Erythroblast (primary cell): ENCODE measurements around the gene SH3BGRL2.
"Not testable (repeated sequence)": the region's sequence is repeated elsewhere in the genome, so short reads cannot be mapped to it uniquely, and the experiment has no call there.

Experiments
- DNase-seq, 2 experiments: peaks; one replicate each; lab custom pipeline; 2025; lab: John Stamatoyannopoulos, UW
- GATA1 ChIP-seq: IDR thresholded peaks from 2 replicates; pipeline ENCODE4 v1.6.1; 2011; ENCODE audit warnings: low read depth, mild to moderate bottlenecking, control low read depth, low read length, moderate library complexity
- POLR2A ChIP-seq: IDR thresholded peaks from 2 replicates; pipeline ENCODE4 v1.6.1; 2011; ENCODE audit warnings: mild to moderate bottlenecking, low read length

SH3BGRL2 gene

DNA sequence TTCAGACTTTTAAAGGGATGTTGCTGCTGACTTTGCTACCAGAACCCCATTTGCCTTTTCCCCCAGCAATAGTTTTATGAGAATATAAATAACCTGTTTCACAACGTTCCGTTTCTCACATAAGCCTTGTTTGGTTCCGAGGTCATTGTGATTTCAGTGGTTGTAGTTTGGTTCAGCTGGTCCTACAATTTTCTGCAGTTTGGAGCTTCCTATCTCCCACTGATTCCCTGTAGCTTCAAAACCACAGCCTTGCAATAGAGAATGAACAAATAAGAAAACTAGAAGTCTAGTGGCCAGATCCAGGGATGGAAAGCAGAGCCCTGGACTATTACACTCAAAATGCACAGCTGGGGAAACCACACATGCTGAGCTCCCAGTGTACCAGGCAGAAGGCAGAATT is 24.1 kb upstream of the SH3BGRL2 start:
- DNase-seq, result no peak
- TF ChIP-seq POLR2A (no peak), GATA1 (no peak)

DNA sequence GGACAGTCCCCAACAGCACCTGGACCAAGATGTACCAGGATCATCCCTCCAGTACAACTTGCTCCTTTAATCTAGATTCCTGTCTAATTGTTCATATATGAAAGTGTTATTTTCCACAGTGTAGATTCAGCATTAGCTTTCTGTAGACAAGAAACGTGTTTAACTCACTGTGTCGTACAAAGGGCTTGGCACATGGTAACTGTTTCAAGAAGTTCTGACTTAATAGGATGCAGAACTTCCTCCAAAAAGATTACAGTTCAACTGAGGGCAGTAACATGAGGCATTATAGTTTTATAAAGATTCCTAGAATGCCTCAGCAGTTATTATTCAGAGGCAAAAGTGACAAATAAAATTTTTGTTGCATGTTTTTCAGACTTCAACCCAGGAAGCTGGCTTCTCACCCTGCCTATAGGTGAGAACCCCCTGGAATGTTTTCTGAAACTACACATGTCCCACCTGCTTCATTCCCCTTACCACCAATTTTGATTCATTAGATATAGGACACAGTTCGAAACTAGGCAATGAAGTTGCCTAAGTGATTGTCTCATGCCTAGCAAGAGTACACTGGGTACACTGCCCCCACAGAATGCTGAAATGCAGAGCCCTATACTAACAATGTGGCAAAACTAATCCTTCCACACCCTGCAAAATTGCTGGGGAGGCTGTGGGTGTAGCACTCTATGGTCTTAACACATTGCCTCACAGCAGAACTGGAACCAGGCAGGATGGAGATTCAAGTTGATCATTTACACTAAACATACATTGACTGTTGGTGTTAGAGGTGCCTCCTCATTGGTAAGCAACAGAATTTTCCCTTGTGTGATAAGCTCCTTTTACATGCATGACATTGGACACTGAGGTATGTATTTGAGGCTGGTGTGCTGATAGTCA is 22.6 kb upstream of the SH3BGRL2 start:
- TF ChIP-seq POLR2A (no peak), GATA1 (no peak)
- no peak for DNase-seq

DNA sequence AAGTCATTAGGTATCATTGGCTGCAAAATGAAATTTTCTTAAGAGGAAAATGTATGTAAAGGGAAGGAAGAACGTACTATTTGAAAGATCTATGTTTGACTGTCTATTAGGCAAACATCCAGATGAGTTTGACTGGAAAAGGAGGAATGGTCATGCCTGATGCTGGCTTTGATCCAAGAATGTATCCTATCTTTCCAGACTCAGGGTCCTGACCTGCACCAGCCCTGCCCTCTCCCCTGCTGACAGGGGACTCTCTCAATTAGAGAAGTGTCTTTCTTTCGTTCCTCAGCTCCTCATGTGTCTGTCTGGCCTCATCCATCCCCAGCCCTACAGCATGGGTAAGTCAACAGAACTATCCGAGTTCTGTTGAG is 21.9 kb upstream of the SH3BGRL2 start:
- DNase-seq, result no peak

DNA sequence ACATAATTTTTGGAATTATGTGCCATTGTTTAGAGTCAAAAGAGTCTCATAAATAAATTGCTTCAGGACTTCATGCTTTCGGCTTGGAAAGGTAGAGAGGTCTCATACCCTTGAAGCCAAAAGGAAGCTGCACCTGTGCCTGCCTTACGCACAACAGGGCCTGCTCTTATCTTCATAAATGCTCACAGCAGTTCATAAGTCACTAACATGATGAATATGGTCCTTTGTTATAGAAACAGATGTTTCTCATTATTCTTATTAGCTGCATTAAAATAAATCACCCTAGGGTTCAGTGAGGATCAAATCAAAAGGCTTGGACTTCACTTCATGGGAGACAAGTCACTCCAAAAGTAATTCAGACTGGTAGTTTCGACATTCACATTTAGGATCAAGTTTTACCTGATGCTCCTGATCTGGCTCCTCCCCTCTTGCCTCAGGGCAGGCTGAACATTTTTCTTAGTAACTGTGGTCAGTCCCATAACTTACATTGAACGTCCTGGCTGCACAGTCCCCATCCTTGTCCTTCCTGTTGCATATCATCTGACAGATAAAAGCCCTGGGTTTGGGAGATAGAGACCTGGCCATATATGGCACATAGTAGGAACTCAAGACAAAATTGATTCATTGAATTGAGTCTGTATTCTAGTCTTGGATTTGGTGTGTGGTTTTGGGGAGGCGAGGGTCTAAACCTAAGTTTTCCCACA is 20.7 kb upstream of the SH3BGRL2 start:
- TF ChIP-seq GATA1, result no peak
- TF ChIP-seq POLR2A, result no peak
- no peak for DNase-seq

More for the DNA sequence above, 21.9 kb upstream of the SH3BGRL2 start:
- TF ChIP-seq GATA1 (no peak), POLR2A (no peak)

DNA sequence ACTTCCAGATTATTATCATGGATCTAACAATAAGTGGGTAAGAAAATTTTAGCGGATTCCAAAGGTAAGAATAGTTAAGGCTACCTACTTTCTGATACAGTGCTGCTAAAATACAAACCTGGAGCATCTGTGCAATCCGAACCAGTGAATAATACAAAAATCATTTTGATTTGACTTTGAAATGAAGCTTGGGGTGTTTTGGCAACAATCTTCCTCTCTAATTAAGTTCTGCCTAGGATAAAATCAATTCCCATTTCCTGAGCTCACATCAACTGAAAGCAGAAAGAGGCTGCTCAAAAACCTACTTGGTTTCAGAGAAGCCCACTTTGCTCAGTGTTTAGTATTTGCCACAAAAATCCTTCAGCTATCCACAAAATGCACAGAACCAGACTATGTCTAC is 18.7 kb upstream of the SH3BGRL2 start:
- TF ChIP-seq GATA1, result no peak
- no peak for TF ChIP-seq POLR2A
- no peak for DNase-seq

DNA sequence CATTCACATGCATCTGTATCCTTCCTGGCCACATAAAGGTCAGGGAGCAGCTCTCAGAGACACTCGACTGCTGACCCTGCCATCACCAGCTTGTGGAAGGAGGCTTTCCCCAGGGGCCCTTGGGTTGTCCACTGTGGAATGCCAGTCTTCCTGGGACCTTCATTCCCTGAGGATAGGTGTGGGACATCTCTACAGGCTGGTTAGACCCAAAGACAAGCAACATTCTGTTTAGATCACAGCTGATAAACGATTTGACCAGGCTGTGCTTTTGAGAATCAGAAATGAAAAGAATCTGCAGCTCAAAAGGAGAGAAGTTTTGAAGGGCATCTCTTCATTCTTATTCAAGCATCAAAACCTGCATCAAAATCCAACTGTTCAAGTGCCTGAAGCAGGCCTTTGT is 18.2 kb upstream of the SH3BGRL2 start:
- TF ChIP-seq POLR2A, result no peak
- TF ChIP-seq GATA1, result no peak
- no peak for DNase-seq

DNA sequence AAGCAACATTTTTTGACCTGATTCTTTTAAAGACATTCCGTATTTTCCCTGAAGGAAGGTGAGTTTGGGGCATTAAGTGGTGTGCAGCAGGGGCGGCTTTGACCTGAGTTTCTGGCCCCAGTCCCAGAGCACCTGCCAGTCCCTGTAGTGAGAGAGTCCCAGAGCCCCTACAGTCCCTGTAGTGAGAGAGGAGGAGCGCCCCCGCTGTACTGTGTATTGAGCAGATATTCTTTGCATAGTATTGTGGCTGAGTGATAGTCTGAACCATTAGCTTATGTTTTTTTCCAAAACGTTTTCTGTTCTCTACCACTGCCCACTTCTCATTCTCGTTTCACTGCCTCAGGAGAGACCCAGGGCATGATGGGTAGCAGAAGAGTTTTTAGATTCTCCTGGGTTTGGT is 17.2 kb upstream of the SH3BGRL2 start:
- no peak for TF ChIP-seq GATA1
- no peak for TF ChIP-seq POLR2A
- no peak for DNase-seq

DNA sequence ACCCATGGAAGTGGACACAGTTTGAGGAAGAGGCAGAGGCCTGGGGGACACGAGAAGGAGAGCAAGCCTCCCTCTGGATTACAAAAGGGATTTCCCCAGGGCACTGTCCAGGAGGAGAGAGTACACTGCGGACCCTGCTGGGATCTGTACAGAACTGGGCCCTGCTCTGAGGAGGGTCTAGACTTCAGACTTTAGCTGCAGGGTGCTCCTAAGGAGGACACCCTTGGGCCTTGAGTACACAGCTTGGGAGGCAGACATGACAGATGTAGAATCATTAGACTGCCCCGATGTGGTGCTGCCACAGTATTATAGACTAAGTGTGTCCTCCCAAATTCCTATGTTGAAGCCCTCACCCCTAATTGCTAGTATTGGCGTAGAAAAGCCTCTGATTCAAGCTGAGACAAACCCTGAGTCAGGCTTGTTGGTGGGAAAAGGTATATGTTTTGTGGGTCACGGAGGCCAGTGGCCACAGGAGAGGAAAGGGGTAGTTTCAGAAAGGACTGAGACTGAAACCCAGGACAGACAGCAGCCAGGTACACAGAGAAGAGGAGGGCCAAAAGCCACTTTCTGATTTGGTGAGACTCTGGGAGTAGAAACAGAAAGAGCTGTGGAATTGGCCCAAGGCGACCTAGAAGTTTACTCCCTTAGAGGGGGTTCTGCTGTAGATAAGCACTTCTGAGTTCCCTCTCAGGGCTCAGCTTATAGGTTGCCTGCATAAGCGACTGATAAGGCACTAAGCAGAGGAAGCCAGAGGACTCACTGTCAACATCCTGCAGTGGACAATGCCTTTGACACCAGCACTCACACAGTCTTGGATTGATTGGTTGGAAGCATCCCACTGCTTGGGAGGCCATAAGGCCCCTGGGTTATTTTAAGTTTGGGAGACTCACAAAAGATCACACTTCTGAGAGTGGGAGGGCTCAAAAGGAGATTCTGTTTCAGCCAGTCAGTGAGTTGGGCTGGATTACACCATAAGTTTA is 16.5 kb upstream of the SH3BGRL2 start:
- no peak for TF ChIP-seq POLR2A
- no peak for TF ChIP-seq GATA1

DNA sequence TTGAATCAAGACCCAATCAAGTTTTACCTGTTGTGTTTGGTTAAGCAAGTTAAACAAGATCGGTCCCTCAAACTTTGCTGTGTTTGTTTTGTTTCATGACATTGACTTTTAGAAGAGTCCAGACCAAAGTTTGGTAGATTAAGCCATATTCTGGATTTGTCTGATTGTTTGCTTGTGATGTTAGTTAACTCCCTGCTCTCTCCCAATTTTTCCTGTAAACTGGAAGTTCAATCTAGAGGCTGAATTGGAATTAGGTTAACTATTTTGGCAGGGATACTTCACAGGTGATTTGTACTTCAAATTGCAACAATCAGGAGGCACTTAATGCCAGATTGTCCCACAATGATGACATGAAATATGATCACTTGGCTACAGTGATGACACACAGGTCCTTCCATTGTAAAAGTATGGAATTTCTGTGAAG is 13.6 kb upstream of the SH3BGRL2 start:
- DNase-seq, result no peak
- TF ChIP-seq GATA1 (no peak), POLR2A (no peak)

More for the DNA sequence above, 16.5 kb upstream of the SH3BGRL2 start:
- DNase-seq, result peak in 1 of 2 experiments; percentile 7

DNA sequence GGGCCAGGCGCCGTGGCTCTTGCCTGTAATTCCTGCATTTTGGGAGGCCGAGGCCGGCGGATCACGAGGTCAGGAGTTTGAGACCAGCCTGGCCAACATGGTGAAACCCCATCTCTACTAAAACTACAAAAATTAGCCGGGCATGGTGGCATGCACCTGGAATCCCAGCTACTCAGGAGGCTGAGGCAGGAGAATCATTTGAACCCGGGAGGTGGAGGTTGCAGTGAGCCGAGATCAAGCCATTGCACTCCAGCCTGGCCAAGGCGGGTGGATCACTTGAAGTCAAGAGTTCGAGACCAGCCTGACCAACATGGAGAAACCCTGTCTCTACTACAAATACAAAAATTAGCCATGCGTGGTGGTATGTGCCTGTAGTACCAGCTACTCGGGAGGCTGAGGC is 12.7 kb upstream of the SH3BGRL2 start:
- DNase-seq, result not testable (repeated sequence)

DNA sequence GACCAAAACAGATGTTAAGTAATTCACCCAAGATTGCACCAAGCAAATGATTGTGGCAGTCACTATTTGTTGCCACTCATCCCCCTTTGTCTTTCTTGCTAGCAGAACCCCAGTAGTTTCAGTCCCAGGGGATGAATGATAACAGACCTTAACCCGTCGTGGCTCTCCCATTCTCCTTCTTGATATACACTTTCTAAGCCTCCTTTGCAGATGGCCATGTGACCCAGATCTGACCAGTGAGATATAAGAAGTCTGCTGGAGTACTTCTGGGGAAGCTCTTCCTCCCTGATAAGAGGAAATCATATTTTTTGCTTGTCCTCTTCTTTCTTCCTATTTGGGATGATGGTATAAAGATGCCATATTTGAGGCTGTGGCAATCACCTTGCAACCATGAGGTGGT is 9.6 kb upstream of the SH3BGRL2 start:
- TF ChIP-seq POLR2A (no peak), GATA1 (no peak)
- peak in 1 of 2 experiments; percentile 2 for DNase-seq

DNA sequence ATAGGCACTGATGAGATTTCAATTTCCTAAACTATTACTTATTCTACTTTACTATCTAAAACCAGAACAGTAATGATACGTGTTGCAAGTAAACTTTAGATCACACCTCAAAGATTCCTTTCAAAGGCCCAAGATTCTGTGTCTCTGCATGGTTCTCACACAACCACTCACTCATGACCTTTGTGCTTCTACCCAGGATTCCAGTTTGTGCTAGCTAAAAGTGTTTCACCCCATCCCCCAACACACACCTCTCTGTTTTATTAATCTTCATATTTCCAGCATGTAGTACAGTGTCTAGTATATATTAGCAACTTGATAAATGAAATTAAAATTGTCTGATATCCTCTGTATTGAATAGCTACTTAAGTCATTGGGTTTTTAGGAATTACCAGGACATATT is 8.8 kb upstream of the SH3BGRL2 start:
- TF ChIP-seq GATA1, result no peak
- no peak for TF ChIP-seq POLR2A
- DNase-seq, result no peak

DNA sequence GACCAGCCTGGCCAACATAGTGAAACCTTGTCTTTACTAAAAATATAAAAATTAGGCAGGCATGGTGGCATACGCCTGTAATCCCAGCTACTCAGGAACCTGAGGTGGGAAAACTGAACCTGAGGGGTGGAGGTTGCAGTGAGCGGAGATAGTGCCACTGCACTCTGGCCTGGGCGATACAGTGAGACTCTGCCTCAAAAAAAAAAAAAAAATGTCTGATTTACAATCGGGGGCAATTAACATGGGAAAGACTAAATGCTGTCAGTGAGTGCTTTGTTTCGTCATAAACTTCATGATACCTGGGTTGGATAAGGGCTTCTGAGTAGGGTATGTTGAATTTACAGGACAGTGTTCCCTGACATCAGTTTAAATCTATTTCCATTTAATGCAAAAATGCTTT is 8.0 kb upstream of the SH3BGRL2 start:
- TF ChIP-seq POLR2A (no peak), GATA1 (no peak)
- no peak for DNase-seq
